ENCODE data around the gene MBD3L3. TPM values are rescaled to one million over a fixed set of nuclear protein-coding genes. Genes with fewer than 3 reads are reported as not detected.

MBD3L3 gene
- total RNA-seq, 1 donor from 2014 or later: not detected

Other genes with a start within 250 kb of the MBD3L3 start
- not detected in 2 replicates for gene ADGRE1, start 171.1 kb downstream of the MBD3L3 start, total RNA-seq
- gene MBD3L2B, start 37.2 kb downstream of the MBD3L3 start, total RNA-seq: not detected in 2 replicates
- gene MBD3L5, start 28.1 kb downstream of the MBD3L3 start, total RNA-seq: not detected in 2 replicates
- gene MBD3L4, start 18.5 kb downstream of the MBD3L3 start, total RNA-seq: not detected in 2 replicates
- not detected in 2 replicates for gene MBD3L2, start 9.4 kb downstream of the MBD3L3 start, total RNA-seq
- 10.0 and 17.5 TPM in 2 replicates for gene ZNF557, start 11.0 kb upstream of the MBD3L3 start, total RNA-seq
- 28.0 and 42.9 TPM in 2 replicates for gene INSR, start 235.7 kb upstream of the MBD3L3 start, total RNA-seq

Measured in lung microvascular endothelial cell (primary cell).